22Rv1 (cell line): Measurements from ENCODE around the gene ELSPBP1.

Experiments
- ZFX ChIP-seq: fragments of 450-650 bp; IDR thresholded peaks from 2 replicates; pipeline ENCODE4 v1.6.1; 2017; ENCODE audit warnings: antibody characterized with exemption, borderline replicate concordance
- TF ChIP-seq, protein P1 (sequence below): fragments of 450-650 bp; IDR thresholded peaks from 2 replicates; pipeline ENCODE4 v1.5.1; 2017; ENCODE audit warnings: mild to moderate bottlenecking

DNA sequence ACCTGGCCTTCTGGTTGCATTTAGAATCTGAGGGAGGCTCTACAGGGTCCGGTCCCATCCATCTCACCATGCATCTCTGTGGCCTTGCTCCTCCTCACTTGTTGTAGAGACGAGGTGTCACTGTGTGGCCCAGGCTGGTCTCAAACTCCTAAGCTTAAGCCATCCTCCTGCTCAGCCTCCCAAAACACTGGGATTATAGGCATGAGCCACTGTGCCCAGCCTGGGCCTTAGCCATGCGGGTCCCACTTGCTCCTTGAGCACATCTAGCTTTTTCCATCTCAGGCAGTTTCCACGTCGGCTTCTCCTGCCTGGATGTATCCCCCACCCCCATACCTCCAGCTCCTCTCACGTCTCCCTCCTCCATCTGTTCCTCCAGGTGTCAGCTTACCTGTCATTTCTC, 9.8 kb downstream of the ELSPBP1 start:
- TF ChIP-seq, protein P1, sequence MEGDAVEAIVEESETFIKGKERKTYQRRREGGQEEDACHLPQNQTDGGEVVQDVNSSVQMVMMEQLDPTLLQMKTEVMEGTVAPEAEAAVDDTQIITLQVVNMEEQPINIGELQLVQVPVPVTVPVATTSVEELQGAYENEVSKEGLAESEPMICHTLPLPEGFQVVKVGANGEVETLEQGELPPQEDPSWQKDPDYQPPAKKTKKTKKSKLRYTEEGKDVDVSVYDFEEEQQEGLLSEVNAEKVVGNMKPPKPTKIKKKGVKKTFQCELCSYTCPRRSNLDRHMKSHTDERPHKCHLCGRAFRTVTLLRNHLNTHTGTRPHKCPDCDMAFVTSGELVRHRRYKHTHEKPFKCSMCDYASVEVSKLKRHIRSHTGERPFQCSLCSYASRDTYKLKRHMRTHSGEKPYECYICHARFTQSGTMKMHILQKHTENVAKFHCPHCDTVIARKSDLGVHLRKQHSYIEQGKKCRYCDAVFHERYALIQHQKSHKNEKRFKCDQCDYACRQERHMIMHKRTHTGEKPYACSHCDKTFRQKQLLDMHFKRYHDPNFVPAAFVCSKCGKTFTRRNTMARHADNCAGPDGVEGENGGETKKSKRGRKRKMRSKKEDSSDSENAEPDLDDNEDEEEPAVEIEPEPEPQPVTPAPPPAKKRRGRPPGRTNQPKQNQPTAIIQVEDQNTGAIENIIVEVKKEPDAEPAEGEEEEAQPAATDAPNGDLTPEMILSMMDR, result no peak
- no peak for TF ChIP-seq ZFX
